HT-29 (cell line): ENCODE measurements around the gene PISD. TPM values are rescaled to one million over a fixed set of nuclear protein-coding genes. Genes with fewer than 3 reads are reported as not detected.
"Not testable (repeated sequence)": the region's sequence is repeated elsewhere in the genome, so short reads cannot be mapped to it uniquely, and the experiment has no call there.

Source experiments
- DNase-seq: peaks from one replicate; pipeline ENCODE4 v3.0.0-alpha.2; 2015; ENCODE audit warnings: low spot score
- total RNA-seq: library from RNA; depleted of rRNA; stranded (reverse); fragments of >200 nt; shearing (Covaris generic); gene quantifications from 2 replicates; pipeline ENCODE4 v1.2.3, GENCODE V29; 2014; rRNA removed

The PISD gene
- 44.7 and 60.8 TPM in 2 replicates for total RNA-seq

- peak; percentile 98 for DNase-seq
Observed at GRCh38 chr22:31661851-31662667, at the start of gene PISD. PISD (minus strand) TSS chr22:31662215; CDS start chr22:31662208, 7 bp downstream.

GRCh38 chr22:31711226-31711625 lies 49.2 kb upstream of the PISD start:
- DNase-seq, result not testable (repeated sequence)

GRCh38 chr22:31707519-31707918 lies 45.5 kb upstream of the PISD start:
- no peak for DNase-seq

- DNase-seq, result no peak
Observed at GRCh38 chr22:31695423-31695822, 33.4 kb upstream of the PISD start.

GRCh38 chr22:31694046-31694445 lies 32.0 kb upstream of the PISD start:
- DNase-seq, result not testable (repeated sequence)

GRCh38 chr22:31692186-31692886 lies 30.3 kb upstream of the PISD start:
- no peak for DNase-seq

GRCh38 chr22:31691408-31691807 lies 29.4 kb upstream of the PISD start:
- no peak for DNase-seq

- DNase-seq, result no peak
Observed at GRCh38 chr22:31683181-31684105, 21.4 kb upstream of the PISD start.

GRCh38 chr22:31682751-31683150 lies 20.7 kb upstream of the PISD start:
- no peak for DNase-seq

- no peak for DNase-seq
Observed at GRCh38 chr22:31681349-31682345, 19.6 kb upstream of the PISD start.

GRCh38 chr22:31680861-31681341 lies 18.9 kb upstream of the PISD start:
- no peak for DNase-seq

- no peak for DNase-seq
Observed at GRCh38 chr22:31678748-31679147, 16.7 kb upstream of the PISD start.

- peak; percentile 91 for DNase-seq
Observed at GRCh38 chr22:31676700-31677099, 14.7 kb upstream of the PISD start.

GRCh38 chr22:31674219-31674618 lies 12.2 kb upstream of the PISD start:
- DNase-seq, result not testable (repeated sequence)

GRCh38 chr22:31668849-31669248 lies 6.8 kb upstream of the PISD start:
- not testable (repeated sequence) for DNase-seq

- DNase-seq, result no peak
Observed at GRCh38 chr22:31662668-31663037, 638 bp upstream of the PISD start.

GRCh38 chr22:31660860-31661341 lies 1.1 kb downstream of the PISD start:
- DNase-seq, result peak; percentile 36

GRCh38 chr22:31659246-31659645 lies 2.8 kb downstream of the PISD start:
- no peak for DNase-seq

GRCh38 chr22:31654408-31654807 lies 7.6 kb downstream of the PISD start:
- no peak for DNase-seq

GRCh38 chr22:31653944-31654343 lies 8.1 kb downstream of the PISD start:
- no peak for DNase-seq
